ENCODE results near the gene NPW. TPM values are rescaled to one million over a fixed set of nuclear protein-coding genes. Genes with fewer than 3 reads are reported as not detected.

NPW gene
- total and polyA plus RNA-seq, 9 of the 15 experiments (the other 6 are each of a cell fraction or from before 2014, with no cell fraction given) = 0.14 to 4.0 (median 2.6) TPM; not detected in 4

DNA sequence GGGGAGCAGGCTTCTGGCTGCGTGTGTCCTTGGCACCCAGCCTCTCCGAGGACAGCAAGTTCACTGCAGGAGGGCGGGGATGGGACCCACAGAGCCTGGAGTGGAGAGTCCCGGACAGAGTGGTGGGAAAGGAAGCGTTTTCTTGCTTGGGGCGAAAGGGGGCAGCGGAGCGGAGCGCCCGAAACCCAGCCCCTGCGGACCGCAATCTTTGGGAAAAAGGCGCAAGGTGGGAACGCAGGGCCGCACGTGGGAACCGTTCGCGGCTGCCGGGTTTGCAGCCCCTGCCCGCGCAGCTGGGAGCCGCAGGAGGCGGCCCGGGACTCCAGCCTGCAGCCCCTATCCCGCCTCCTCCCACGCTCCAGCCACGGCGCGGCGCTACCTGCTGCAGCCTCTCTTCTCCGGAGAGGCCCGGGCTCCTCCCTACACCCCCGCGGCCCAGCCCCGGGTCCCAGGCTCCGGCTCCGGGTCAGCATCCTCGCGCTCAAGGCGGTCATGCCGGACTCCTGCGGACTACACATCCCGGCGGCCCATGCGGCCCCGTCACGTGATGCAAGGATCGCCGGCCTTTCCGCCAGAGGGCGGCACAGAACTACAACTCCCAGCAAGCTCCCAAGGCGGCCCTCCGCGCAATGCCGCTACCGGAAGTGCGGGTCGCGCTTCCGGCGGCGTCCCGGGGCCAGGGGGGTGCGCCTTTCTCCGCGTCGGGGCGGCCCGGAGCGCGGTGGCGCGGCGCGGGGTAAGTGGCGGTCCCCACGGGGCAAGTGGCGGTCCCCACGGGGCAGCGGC, 27.9 kb downstream of the NPW start, which contains the start of the genes NTHL1 and TSC2 (continued):
- peak in 1 of 2 experiments; percentile 95; a peak in 2 of 4 replicates for TF ChIP-seq KDM4B (IDR thresholded peaks at IDR 0.05; ENCODE audit: borderline replicate concordance in 2 of 2, low read depth in 1 of 2)
- no peak for TF ChIP-seq SMARCA5 (IDR thresholded peaks at IDR 0.05)
- TF ChIP-seq, protein P1, sequence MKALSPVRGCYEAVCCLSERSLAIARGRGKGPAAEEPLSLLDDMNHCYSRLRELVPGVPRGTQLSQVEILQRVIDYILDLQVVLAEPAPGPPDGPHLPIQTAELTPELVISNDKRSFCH (CRISPR knock-in tag; IDR thresholded peaks at IDR 0.05) = no peak
- TF ChIP-seq, protein P1 (tag; IDR thresholded peaks at IDR 0.05) = peak; percentile 89
- 0 out of 2 replicates have a peak, but pooled peaks have one; percentile 21 for TF ChIP-seq ZNF24 (IDR thresholded peaks at IDR 0.05)
- TF ChIP-seq SMARCA4 (IDR thresholded peaks at IDR 0.05) = no peak; the same call in 1 of the 2 replicates
- TF ChIP-seq TEAD1 (CRISPR knock-in tag; IDR thresholded peaks at IDR 0.05) = peak in 1 of 2 experiments; percentile 79; a peak in 2 of 4 replicates
- peak; percentile 71 to 77; a peak in 3 of 4 replicates for TF ChIP-seq SIN3A (IDR thresholded peaks at IDR 0.05; ENCODE audit: borderline replicate concordance in 2 of 2, control insufficient read depth in 1 of 2, low read depth in 2 of 2, low read length in 2 of 2)
- no peak for TF ChIP-seq ZNF830 (CRISPR knock-in tag; IDR thresholded peaks at IDR 0.05)
- TF ChIP-seq MXI1 (IDR thresholded peaks at IDR 0.05; ENCODE audit: low read depth, low read length) = peak; percentile 19
- TF ChIP-seq CCNT2 (IDR thresholded peaks at IDR 0.05; ENCODE audit: borderline replicate concordance, extremely low read depth, insufficient read length, low read depth, low read length) = peak; percentile 61
- TF ChIP-seq SOX6 (IDR thresholded peaks at IDR 0.05) = no peak; the same call in 1 of the 2 replicates
- TF ChIP-seq NRF1 (conservative IDR thresholded peaks at IDR 0.05 in 1 of 2, IDR thresholded peaks at IDR 0.05 in 1 of 2) = peak; percentile 78 to 80
- peak; percentile 80; the same call in 1 of the 2 replicates for TF ChIP-seq ATF7 (IDR thresholded peaks at IDR 0.05)
- peak; percentile 86 for TF ChIP-seq L3MBTL2 (IDR thresholded peaks at IDR 0.05)
- no peak; the same call in 1 of the 2 replicates for TF ChIP-seq ZNF12 (CRISPR knock-in tag; IDR thresholded peaks at IDR 0.05)
- no peak for TF ChIP-seq TAL1 (IDR thresholded peaks at IDR 0.05)
- TF ChIP-seq, protein P2, sequence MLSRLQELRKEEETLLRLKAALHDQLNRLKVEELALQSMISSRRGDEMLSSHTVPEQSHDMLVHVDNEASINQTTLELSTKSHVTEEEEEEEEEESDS (CRISPR knock-in tag; IDR thresholded peaks at IDR 0.05) = no peak
- TF ChIP-seq, protein P3, sequence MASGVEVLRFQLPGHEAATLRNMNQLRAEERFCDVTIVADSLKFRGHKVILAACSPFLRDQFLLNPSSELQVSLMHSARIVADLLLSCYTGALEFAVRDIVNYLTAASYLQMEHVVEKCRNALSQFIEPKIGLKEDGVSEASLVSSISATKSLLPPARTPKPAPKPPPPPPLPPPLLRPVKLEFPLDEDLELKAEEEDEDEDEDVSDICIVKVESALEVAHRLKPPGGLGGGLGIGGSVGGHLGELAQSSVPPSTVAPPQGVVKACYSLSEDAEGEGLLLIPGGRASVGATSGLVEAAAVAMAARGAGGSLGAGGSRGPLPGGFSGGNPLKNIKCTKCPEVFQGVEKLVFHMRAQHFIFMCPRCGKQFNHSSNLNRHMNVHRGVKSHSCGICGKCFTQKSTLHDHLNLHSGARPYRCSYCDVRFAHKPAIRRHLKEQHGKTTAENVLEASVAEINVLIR (CRISPR knock-in tag; IDR thresholded peaks at IDR 0.05) = peak; percentile 68; the same call in 1 of the 2 replicates
- TF ChIP-seq, protein P4, sequence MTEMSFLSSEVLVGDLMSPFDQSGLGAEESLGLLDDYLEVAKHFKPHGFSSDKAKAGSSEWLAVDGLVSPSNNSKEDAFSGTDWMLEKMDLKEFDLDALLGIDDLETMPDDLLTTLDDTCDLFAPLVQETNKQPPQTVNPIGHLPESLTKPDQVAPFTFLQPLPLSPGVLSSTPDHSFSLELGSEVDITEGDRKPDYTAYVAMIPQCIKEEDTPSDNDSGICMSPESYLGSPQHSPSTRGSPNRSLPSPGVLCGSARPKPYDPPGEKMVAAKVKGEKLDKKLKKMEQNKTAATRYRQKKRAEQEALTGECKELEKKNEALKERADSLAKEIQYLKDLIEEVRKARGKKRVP (CRISPR knock-in tag; IDR thresholded peaks at IDR 0.05) = peak; percentile 79
- TF ChIP-seq KLF1 (tag; IDR thresholded peaks at IDR 0.05) = peak; percentile 69
- peak; percentile 73 for TF ChIP-seq C11orf30 (IDR thresholded peaks at IDR 0.05; ENCODE audit: low read depth)
- no peak for TF ChIP-seq BACH1 (tag; IDR thresholded peaks at IDR 0.05)
- no peak for TF ChIP-seq ZFP1 (CRISPR knock-in tag; IDR thresholded peaks at IDR 0.05)
- no peak for TF ChIP-seq ZNF696 (CRISPR knock-in tag; conservative IDR thresholded peaks at IDR 0.05)

Data from K562 (cell line).